Activated CD8-positive, alpha-beta T cell treated with anti-CD3 and anti-CD28 coated beads for 36 hours (primary cell): ENCODE measurements around the gene TGM6. TPM values are rescaled to one million over a fixed set of nuclear protein-coding genes. Genes with fewer than 3 reads are reported as not detected.
A peak's percentile ranks its signal among the peaks of the same experiment; 100 is the strongest.

Source experiments
- ATAC-seq: fragments of 200-7000 bp; cut with Tn5 transposase; one replicate; pipeline ENCODE4 v1.10.0; 2021; ENCODE audit warnings: mild to moderate bottlenecking, moderate library complexity
- CTCF ChIA-PET: fragments of 350-600 bp; sonication (Branson Sonifier 250); formaldehyde crosslinking; loops from one replicate; lab custom pipeline; 2021; ENCODE audit warnings: antibody characterized with exemption; lab: Charles Lee
- POLR2A ChIA-PET: fragments of 350-600 bp; sonication (Branson Sonifier 250); formaldehyde crosslinking; loops from one replicate; lab custom pipeline; 2021; ENCODE audit warnings: antibody characterized with exemption; lab: Charles Lee
- DNase-seq: peaks from one replicate; pipeline ENCODE4 v3.0.0-alpha.2; 2020
- H3K27ac Mint-ChIP-seq: one replicate; pipeline ENCODE4 v1.8.0; 2021; ENCODE audit warnings: mild to moderate bottlenecking, mixed read lengths
- H3K27me3 Mint-ChIP-seq: one replicate; pipeline ENCODE4 v1.8.0; 2021; ENCODE audit warnings: mixed read lengths
- H3K36me3 Mint-ChIP-seq: one replicate; pipeline ENCODE4 v1.8.0; 2021; ENCODE audit warnings: low read depth, mixed read lengths
- H3K4me1 Mint-ChIP-seq: one replicate; pipeline ENCODE4 v1.8.0; 2021; ENCODE audit warnings: low read depth, mixed read lengths
- H3K4me3 Mint-ChIP-seq: one replicate; pipeline ENCODE4 v1.8.0; 2021; ENCODE audit warnings: mild to moderate bottlenecking, moderate library complexity, mixed read lengths
- H3K9me3 Mint-ChIP-seq: one replicate; pipeline ENCODE4 v1.8.0; 2021; ENCODE audit warnings: mixed read lengths
- intact Hi-C: fragments of 100-400 bp; cut with micrococcal nuclease; formaldehyde crosslinking; loops from one replicate; pipeline ENCODE4 v1.10.0; 2022
- total RNA-seq, 2 experiments: library from RNA; stranded (reverse); gene quantifications; one replicate each; pipeline ENCODE4 v1.2.3, GENCODE V29; 2021
- TF ChIP-seq, protein P1 (sequence below): fragments of 200-600 bp; IDR thresholded peaks from one replicate; pipeline ENCODE4 v1.8.0; 2022; ENCODE audit warnings: antibody characterized with exemption, mild to moderate bottlenecking

TGM6 gene
- total RNA-seq, 2 experiments from 2014 or later = not detected

DNA sequence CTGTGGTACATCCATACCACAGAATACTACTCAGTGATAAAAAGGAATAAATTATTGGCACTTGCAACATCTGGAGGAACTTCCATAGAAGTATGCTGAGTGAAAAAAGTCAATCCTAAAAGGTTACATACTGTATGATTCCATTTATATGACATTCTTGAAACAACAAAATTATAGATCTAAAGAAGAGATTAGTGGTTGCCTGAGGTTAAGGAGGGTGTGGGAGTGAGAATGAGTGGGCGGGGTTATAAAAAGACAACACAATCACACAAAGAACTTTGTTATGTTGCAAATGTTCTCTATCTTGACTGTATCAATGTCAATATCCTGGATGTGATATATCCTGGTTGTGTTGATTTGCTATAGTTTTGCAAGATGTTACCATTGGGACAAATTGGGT lies 68.7 kb downstream of the TGM6 start:
- ATAC-seq = no peak

GRCh38 chr20:2451422-2451821 lies 70.7 kb downstream of the TGM6 start:
- Mint-ChIP-seq H3K4me3 (no peak overlapping the region), H3K9me3 (no peaks in the 10 kb centered on the region), H3K36me3 (no peaks in the 10 kb centered on the region), H3K4me1 (peaks cover 24% of the 10 kb centered on the region), H3K27ac (no peak overlapping the region), H3K27me3 (no peaks in the 10 kb centered on the region)
- ChIA-PET POLR2A (interaction anchor here (0.8 to 1.7 kb wide), 2 partner anchors 15 to 18 kb away, joined by 4 to 5 read pairs; no protein-coding TSS in a partner anchor), CTCF (interaction anchor here (0.6 to 5.0 kb wide), 26 partner anchors 9 to 774 kb away, joined by 3 to 64 read pairs (median 7); partner anchors contain the start of gene SNRPB)
- DNase-seq (no peak), ATAC-seq (no peak)
- TF ChIP-seq, protein P1, sequence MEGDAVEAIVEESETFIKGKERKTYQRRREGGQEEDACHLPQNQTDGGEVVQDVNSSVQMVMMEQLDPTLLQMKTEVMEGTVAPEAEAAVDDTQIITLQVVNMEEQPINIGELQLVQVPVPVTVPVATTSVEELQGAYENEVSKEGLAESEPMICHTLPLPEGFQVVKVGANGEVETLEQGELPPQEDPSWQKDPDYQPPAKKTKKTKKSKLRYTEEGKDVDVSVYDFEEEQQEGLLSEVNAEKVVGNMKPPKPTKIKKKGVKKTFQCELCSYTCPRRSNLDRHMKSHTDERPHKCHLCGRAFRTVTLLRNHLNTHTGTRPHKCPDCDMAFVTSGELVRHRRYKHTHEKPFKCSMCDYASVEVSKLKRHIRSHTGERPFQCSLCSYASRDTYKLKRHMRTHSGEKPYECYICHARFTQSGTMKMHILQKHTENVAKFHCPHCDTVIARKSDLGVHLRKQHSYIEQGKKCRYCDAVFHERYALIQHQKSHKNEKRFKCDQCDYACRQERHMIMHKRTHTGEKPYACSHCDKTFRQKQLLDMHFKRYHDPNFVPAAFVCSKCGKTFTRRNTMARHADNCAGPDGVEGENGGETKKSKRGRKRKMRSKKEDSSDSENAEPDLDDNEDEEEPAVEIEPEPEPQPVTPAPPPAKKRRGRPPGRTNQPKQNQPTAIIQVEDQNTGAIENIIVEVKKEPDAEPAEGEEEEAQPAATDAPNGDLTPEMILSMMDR = no peak
- intact Hi-C loops = loop anchor here (10.0 kb wide), 1 partner anchor 487 kb away; no protein-coding TSS in a partner anchor

More for the DNA sequence above, 68.7 kb downstream of the TGM6 start:
- Mint-ChIP-seq H3K4me3 (no peak overlapping the region), H3K27ac (no peak overlapping the region), H3K27me3 (no peaks in the 10 kb centered on the region), H3K9me3 (no peaks in the 10 kb centered on the region), H3K36me3 (no peaks in the 10 kb centered on the region), H3K4me1 (peaks cover 16% of the 10 kb centered on the region)
- CTCF ChIA-PET = interaction anchor here (5.0 kb wide), 1 partner anchor 62 kb away, joined by 64 read pairs; no protein-coding TSS in a partner anchor
- peak; percentile 38 for DNase-seq
- TF ChIP-seq, protein P1 = no peak
- POLR2A ChIA-PET = no interaction called here
- intact Hi-C loops = no loop called here

DNA sequence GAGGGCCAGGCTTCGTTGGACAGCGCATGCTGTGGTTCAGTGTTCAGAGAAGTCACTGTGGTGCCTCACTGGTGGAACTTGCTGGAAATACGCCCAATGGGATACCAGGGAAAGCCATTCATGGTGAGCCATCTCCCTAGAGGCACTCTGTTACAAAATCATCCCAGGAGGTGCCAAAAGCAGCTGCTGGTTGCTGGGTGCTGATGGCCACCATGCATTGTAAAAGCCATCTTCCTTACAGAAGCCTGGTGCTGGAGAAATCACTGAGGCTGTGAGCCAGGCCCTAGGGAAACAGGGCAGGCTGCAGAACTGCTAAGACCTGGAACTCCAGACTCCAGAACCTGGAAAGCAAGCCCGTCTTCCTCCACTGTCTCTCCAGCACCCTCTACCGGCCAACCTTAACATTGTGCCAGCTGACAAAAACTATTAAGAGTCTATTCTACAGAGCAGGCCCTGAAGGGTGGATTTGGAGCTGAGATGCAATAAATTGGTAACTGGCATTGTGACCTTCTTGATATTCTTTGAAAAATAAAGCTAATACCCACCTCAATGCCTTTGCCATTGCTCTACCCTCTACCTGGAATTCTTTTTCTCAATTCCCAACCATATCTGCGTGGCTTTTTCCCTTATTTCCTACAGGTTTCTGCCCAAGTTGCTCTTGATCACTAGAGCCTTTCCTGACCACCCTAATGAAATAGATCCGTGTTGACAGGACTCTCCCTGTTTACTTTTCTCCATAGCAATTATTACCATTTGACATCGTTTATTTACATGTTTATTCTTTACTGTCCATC lies 71.4 kb downstream of the TGM6 start:
- intact Hi-C loops = loop anchor here (10.0 kb wide), 1 partner anchor 487 kb away; no protein-coding TSS in a partner anchor
- TF ChIP-seq, protein P1 = peak; percentile 91
- Mint-ChIP-seq H3K4me1 (peaks cover 31% of the 10 kb centered on the region), H3K4me3 (no peak overlapping the region), H3K27me3 (no peaks in the 10 kb centered on the region), H3K36me3 (peaks cover 3% of the 10 kb centered on the region), H3K9me3 (no peaks in the 10 kb centered on the region), H3K27ac (no peak overlapping the region)
- ATAC-seq = peak; percentile 72
- ChIA-PET CTCF (interaction anchor here (0.6 to 5.0 kb wide), 37 partner anchors 9 to 773 kb away, joined by 3 to 64 read pairs (median 5); partner anchors contain the start of gene SNRPB), POLR2A (interaction anchor here (0.8 to 2.4 kb wide), 4 partner anchors 11 to 19 kb away, joined by 4 to 11 read pairs (median 6); partner anchors contain the start of gene SNRPB)
- peak; percentile 79 for DNase-seq

GRCh38 chr20:2453792-2454191 lies 73.1 kb downstream of the TGM6 start:
- TF ChIP-seq, protein P1 = no peak
- H3K36me3 Mint-ChIP-seq = peaks cover 5% of the 10 kb centered on the region
- no peak for DNase-seq
- peaks cover 38% of the 10 kb centered on the region for H3K4me1 Mint-ChIP-seq
- no peaks in the 10 kb centered on the region for H3K27me3 Mint-ChIP-seq
- intact Hi-C loops = loop anchor here (10.0 kb wide), 1 partner anchor 489 kb away; no protein-coding TSS in a partner anchor
- H3K9me3 Mint-ChIP-seq = no peaks in the 10 kb centered on the region
- H3K27ac Mint-ChIP-seq = no peak overlapping the region
- no peak overlapping the region for H3K4me3 Mint-ChIP-seq
- CTCF ChIA-PET = interaction anchor here (0.9 to 5.0 kb wide), 11 partner anchors 13 to 246 kb away, joined by 3 to 64 read pairs (median 5); no protein-coding TSS in a partner anchor
- POLR2A ChIA-PET = interaction anchor here (2.2 to 2.4 kb wide), 2 partner anchors 9 to 17 kb away, joined by 7 to 11 read pairs; partner anchors contain the start of gene SNRPB
- ATAC-seq = no peak
